NCI-H2029 treated with DMSO at 0.1 percent for 48 hours (cell line): ENCODE measurements around the gene SUPT16H.
A peak's percentile ranks its signal among the peaks of the same experiment; 100 is the strongest.
"Not testable (repeated sequence)": the region's sequence is repeated elsewhere in the genome, so short reads cannot be mapped to it uniquely, and the experiment has no call there.

ENCODE experiments used
- DNase-seq: peaks from one replicate; lab custom pipeline; 2025; lab: John Stamatoyannopoulos, UW

Gene SUPT16H

GRCh38 chr14:21367582-21368144 is 16.2 kb downstream of the SUPT16H start:
- DNase-seq = no peak

DNA sequence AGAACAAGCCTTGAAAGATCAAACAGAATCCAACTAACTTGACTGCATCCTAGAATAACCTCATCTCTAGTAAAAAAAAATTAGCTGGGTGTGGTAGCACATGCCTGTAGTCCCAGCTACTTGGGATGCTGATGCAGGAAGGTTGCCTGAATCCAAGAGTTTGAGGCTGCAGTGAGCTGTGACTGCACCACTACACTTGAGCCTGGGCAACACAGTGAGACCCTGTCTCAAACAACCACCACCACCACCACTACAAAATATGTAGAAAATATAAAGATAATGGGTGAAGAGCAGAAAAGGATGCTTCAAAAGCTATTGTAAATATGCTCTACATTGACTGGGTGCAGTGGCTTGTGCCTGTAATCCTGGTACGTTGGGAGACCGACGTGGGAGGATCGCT is 27.3 kb downstream of the SUPT16H start:
- DNase-seq = no peak

- no peak for DNase-seq
Observed at GRCh38 chr14:21352587-21352986, 31.2 kb downstream of the SUPT16H start.

DNA sequence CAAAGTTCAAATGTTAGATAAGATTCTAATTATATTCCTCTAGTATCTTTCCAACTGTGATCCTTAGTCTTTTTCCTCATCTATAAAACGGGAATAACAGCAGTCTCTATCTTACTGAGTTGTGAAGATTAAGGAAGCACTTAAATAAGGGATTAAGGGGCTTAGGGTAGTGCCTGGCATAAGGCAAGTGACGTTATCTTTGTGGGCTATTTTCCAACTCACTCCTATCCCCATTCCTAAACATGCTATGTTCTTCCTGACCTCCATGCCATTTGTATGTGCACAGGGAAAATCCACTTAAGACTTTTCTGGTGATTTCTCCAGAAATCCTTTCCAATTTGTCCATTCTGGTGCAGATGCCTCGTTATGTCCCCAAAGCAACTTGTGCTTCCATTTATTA is 33.3 kb downstream of the SUPT16H start:
- DNase-seq = no peak

DNA sequence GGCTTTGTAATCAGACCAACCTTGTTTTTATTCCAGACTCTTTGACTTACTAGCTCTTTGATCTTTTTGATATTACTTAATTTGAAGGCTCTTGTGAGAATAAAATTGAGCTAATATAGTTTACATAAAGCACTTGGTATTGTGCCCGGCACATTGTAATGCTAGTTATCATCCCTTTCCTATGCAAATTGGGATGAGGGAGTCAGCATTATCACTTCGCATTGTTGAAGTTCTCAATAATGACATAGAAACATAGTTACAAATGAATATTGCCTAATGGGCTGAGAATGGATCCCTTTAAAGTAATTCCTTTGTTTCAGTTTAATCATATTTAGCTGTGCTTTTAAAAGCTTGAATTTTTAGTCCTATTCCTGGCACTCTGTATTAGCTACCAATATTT is 36.6 kb downstream of the SUPT16H start:
- no peak for DNase-seq

DNA sequence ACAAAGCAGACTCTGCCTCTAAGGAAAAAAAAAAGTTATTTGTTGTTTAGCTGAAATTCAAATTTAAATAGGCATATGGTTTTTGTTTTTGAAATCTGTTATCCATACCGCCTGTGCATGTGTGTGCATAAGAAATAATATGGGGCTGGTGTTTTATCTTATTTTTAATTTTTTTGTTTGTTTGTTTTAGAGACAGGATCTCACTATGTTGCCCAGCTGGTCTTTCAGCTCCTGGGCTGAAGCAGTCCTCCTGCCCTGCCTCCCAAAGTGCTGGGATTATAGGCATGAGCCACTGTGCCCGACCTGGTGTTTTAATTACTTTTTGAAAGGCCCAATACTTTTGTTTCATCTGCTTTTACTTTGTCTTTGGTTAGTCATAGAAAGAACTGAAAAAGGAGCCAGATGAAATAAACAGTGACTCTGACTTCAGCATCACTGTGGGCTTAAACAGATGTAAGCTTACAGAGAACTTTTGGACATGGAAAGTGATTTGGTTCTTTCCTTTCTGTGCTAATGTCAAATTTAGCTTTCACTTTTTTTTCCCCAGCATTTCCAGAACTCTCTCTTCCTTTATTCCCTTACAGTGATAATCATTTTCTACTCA is 37.2 kb downstream of the SUPT16H start:
- DNase-seq = no peak

GRCh38 chr14:21343035-21343794 is 40.6 kb downstream of the SUPT16H start:
- DNase-seq = no peak

GRCh38 chr14:21334202-21334906 is 49.5 kb downstream of the SUPT16H start:
- no peak for DNase-seq

- no peak for DNase-seq
Observed at GRCh38 chr14:21332950-21333349, 50.9 kb downstream of the SUPT16H start.

- no peak for DNase-seq
Observed at GRCh38 chr14:21326972-21327371, 56.8 kb downstream of the SUPT16H start.

- no peak for DNase-seq
Observed at GRCh38 chr14:21322716-21323115, 61.1 kb downstream of the SUPT16H start.

DNA sequence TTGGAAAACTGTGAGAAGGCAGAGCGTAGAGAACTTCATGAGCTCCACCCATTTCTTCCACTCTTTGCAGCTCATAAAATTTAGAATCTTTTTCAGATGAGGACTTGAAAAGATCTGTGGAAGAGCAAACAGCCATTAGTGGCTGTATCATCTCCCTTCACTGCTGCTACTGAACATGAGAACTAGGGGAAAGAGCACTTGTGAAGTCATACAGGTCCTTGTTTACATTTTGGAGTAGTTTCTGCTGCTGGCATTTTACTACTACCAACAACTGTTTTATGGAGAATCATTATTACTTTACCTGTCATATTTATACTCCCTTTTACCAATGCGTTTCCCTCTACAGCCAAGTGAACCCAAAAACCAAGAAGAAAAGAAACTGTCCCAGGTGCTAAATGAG is 62.9 kb downstream of the SUPT16H start:
- no peak for DNase-seq

- no peak for DNase-seq
Observed at GRCh38 chr14:21317398-21317797, 66.4 kb downstream of the SUPT16H start.

GRCh38 chr14:21313512-21313911 is 70.3 kb downstream of the SUPT16H start:
- no peak for DNase-seq

GRCh38 chr14:21311614-21312013 is 72.2 kb downstream of the SUPT16H start:
- no peak for DNase-seq

DNA sequence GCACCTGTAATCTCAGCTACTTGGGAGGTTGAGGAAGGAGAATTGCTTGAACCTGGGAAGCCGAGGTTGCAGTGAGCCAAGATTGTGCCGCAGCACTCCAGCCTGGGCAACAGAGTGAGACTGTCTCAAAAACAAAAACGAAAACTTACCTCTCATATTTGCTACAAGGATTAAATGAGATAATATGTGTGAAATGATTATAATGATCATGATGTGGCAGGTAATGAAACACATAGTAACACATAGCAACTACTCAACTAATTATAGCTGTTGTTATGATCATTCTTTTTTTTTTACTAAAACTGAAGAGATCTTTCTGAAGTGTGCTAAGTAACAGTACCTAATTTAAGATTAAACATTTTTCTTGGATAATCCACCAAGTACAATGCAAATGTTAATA is 73.9 kb downstream of the SUPT16H start:
- DNase-seq = no peak

DNA sequence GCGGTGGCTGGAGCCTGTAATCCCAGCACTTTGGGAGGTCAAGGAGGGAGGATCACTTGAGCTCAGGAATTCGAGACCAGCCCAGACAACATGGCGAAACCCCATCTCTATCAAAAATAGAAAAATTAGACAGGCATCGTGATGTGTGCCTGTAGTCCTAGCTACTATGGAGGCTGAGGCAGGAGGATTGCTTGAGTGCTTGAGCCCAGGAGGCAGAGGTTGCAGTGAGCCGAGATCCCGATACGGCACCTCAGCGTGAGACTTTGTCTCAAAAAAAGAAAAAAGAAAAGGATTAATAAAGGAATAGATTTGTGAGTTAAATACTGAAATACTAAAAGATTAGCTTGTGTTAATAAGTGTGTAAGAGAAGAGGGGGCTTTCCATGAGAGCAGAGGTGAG is 74.6 kb downstream of the SUPT16H start:
- DNase-seq = no peak

DNA sequence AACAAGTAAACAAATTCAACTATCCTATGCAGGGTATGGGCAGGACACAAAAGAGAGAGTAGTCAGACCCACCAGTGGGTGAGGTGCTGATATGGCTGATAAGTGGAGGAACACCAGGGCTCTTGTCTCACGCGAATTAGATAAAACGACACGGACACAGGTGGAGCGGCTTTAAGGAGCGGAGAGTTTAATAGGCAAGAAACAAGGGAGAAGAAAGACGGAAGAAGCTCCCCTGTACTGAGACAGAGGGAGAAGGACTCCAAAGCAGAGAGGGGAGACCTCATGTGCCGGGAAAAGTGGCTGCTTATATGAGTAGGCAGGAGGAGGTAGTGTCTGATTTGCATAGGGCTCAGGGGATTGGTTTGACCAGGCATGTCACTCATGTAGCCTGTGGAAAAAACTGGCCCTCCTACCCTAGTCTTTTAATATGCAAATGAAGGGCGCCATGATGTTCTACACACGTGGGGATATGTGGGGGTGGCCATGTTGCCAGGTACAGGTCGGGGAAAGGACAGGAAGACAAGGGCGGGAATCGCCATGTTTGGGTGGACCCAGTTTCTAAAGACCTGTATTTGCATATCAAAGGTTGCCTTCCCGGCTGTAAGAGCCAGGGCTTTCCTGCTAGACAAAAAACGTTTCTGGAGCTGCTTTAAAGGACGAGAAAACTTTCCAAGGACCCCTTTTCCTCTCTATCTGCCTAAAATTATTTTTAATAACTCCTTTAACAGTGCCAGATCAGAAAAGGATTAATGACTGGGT is 75.2 kb downstream of the SUPT16H start:
- DNase-seq = peak; percentile 91

- DNase-seq = peak; percentile 52
Observed at GRCh38 chr14:21308132-21308478, 75.7 kb downstream of the SUPT16H start.

DNA sequence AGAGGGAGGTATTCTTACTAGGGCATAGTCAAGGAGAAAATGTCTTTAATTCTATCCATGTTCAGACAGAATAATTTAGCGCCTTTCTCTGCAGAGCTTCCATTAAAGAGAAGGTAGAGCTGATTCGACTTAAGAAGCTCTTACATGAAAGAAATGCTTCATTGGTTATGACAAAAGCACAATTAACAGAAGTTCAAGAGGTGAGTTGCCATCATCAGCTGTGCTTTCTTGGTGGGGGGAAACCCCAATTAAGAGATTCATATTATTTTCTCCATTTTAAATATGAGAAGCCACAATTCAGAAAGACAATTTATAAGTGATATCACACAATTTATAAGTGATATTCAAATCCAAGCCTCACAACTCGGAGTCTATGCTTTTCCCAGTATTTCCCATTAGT is 76.2 kb downstream of the SUPT16H start:
- no peak for DNase-seq

DNA sequence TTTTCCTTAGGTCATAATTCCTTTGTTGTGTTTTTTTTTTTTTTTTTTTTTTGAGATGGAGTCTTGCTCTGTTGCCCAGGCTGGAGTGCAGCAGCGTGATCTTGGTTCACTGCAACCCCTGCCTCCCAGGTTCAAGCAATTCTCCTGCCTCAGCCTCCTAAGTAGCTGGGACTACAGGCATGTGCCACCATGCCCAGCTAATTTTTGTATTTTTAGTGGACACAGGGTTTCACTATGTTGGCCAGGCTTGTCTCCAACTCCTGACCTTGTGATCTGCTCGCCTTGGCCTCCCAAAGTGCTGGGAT is 81.0 kb downstream of the SUPT16H start:
- not testable (repeated sequence) for DNase-seq

- no peak for DNase-seq
Observed at GRCh38 chr14:21302013-21302835, 81.6 kb downstream of the SUPT16H start.
